NCI-H1436 treated with DMSO at 0.1 percent for 48 hours (cell line): ENCODE data around the gene LOXL3.

Experiments used
- DNase-seq: peaks from one replicate; lab custom pipeline; 2025; lab: John Stamatoyannopoulos, UW

Gene LOXL3

GRCh38 chr2:74528600-74529356 lies 25.0 kb downstream of the LOXL3 start:
- no peak for DNase-seq

- DNase-seq, result no peak
These were observed 26.0 kb downstream of the LOXL3 start for GRCh38 chr2:74527741-74528140.

GRCh38 chr2:74526649-74527230 lies 27.0 kb downstream of the LOXL3 start:
- no peak for DNase-seq

GRCh38 chr2:74525717-74526648 lies 27.8 kb downstream of the LOXL3 start, which contains the start of gene DQX1:
Gene DQX1 (minus strand): TSS chr2:74526231. CDS start chr2:74525729, 502 bp downstream.
- DNase-seq, result no peak

- DNase-seq, result no peak
These were observed 28.6 kb downstream of the LOXL3 start for GRCh38 chr2:74524955-74525716.

- no peak for DNase-seq
These were observed 29.7 kb downstream of the LOXL3 start for GRCh38 chr2:74524005-74524404.

- DNase-seq, result no peak
These were observed 31.2 kb downstream of the LOXL3 start for GRCh38 chr2:74522516-74522915.

GRCh38 chr2:74516650-74517049 lies 37.1 kb downstream of the LOXL3 start:
- DNase-seq, result no peak

GRCh38 chr2:74515981-74516633 lies 37.6 kb downstream of the LOXL3 start:
- DNase-seq, result no peak

- no peak for DNase-seq
These were observed 38.3 kb downstream of the LOXL3 start for GRCh38 chr2:74515271-74515980.

GRCh38 chr2:74514368-74515270 lies 39.1 kb downstream of the LOXL3 start, which contains the start of gene TLX2:
Gene TLX2 (plus strand): TSS chr2:74514450. CDS start chr2:74514807, 357 bp downstream.
- no peak for DNase-seq

GRCh38 chr2:74513605-74514367 lies 40.0 kb downstream of the LOXL3 start:
- DNase-seq, result no peak

GRCh38 chr2:74512744-74513604 lies 40.8 kb downstream of the LOXL3 start:
- no peak for DNase-seq

GRCh38 chr2:74511104-74511989 lies 42.4 kb downstream of the LOXL3 start:
- DNase-seq, result no peak

- no peak for DNase-seq
These were observed 43.5 kb downstream of the LOXL3 start for GRCh38 chr2:74510272-74510671.

- no peak for DNase-seq
These were observed 45.7 kb downstream of the LOXL3 start for GRCh38 chr2:74507926-74508520.
